K562 (cell line): Measurements from ENCODE around the gene CCNA1. TPM values are rescaled to one million over a fixed set of nuclear protein-coding genes. Genes with fewer than 3 reads are reported as not detected.

Source experiments
- ATAC-seq: fragments of 200-7000 bp; cut with Tn5 transposase; 3 replicates; pipeline ENCODE4 v1.9.1; 2020; ENCODE audit warnings: moderate library complexity
- BruUV-seq: library from RNA; stranded (reverse); fragments of 400-500 nt; replicated peaks from 2 replicates; lab custom pipeline; 2021; lab: Mats Ljungman, UMichigan
- CTCF ChIA-PET: fragments of 300-600 bp; formaldehyde crosslinking; extraction: SDS; loops from one replicate; lab custom pipeline; 2021; ENCODE audit warnings: low intra/inter-chr PET ratio; lab: Yijun Ruan, JAX
- POLR2A ChIA-PET: fragments of 300-600, 350-650 bp; sonication (Branson Sonifier 250); formaldehyde crosslinking; extraction: SDS; loops from one replicate; lab custom pipeline; 2021; ENCODE audit warnings: antibody characterized with exemption, inconsistent platforms; lab: Yijun Ruan, JAX
- DNase-seq, 4 experiments: peaks; one replicate each; pipeline versions ENCODE4 v3.0.0 to v3.0.0-alpha.2; 2011 to 2018; ENCODE audit warnings: low spot score in 3 of 4, mixed read lengths in 3 of 4; ENCODE audit errors: extremely low read depth in 1 of 4
- FAIRE-seq: peaks from 2 replicates; lab custom pipeline; 2011; peaks lifted over from hg19 to GRCh38; lab: Jason Lieb, UNC
- H2AFZ ChIP-seq: 2 replicates; pipeline ENCODE4 v1.6.0; 2011; ENCODE audit warnings: low read depth, low read length, control low read depth, inconsistent platforms
- H3K27ac ChIP-seq: fragments of 200-600 bp; 3 replicates; pipeline ENCODE4 v1.8.0; 2011; ENCODE audit warnings: low read depth, mild to moderate bottlenecking, control low read depth, inconsistent platforms, low read length, moderate library complexity, mixed read lengths; ENCODE audit errors: extremely low read depth
- H3K27me3 ChIP-seq, 2 experiments: fragments of 300-600 bp in 1 of 2; 2 replicates in 1 of 2; 3 replicates in 1 of 2; pipeline versions ENCODE4 v1.6.0 to v1.8.0; 2011; ENCODE audit warnings: inconsistent platforms in 2 of 2, low read length in 2 of 2, mild to moderate bottlenecking in 1 of 2, mixed read lengths in 1 of 2, moderate library complexity in 1 of 2; ENCODE audit not compliant: control insufficient read depth in 2 of 2, insufficient read depth in 2 of 2
- H3K36me3 ChIP-seq: fragments of 300-600 bp; 3 replicates; pipeline ENCODE4 v1.8.0; 2011; ENCODE audit warnings: mild to moderate bottlenecking, low read length, inconsistent platforms; ENCODE audit not compliant: control insufficient read depth, insufficient read depth
- H3K4me1 ChIP-seq, 2 experiments: fragments of 200-600 bp in 1 of 2; replicated peaks in 1 of 2; 2 replicates in 1 of 2; 3 replicates in 1 of 2; pipeline versions ENCODE4 v1.5.1 to v1.8.0; 2011; ENCODE audit warnings: inconsistent platforms in 2 of 2, low read length in 2 of 2, mild to moderate bottlenecking in 1 of 2, mixed read lengths in 1 of 2, moderate library complexity in 1 of 2; ENCODE audit not compliant: control insufficient read depth in 2 of 2, insufficient read depth in 2 of 2
- H3K4me2 ChIP-seq: 2 replicates; pipeline ENCODE4 v1.6.1; 2011; ENCODE audit warnings: low read length, control low read depth, inconsistent platforms, mixed read lengths; ENCODE audit not compliant: insufficient read depth
- H3K4me3 ChIP-seq: fragments of 200-600 bp; sonication (generic), shearing (Covaris generic); 2 replicates; pipeline ENCODE4 v1.5.1; 2016; ENCODE audit warnings: control low read depth, inconsistent platforms
- H3K79me2 ChIP-seq: fragments of 200-600 bp; 3 replicates; pipeline ENCODE4 v1.8.0; 2011; ENCODE audit warnings: low read length, inconsistent platforms; ENCODE audit not compliant: control insufficient read depth, insufficient read depth
- H3K9ac ChIP-seq, 2 experiments: 2 replicates each; pipeline versions ENCODE4 v1.6.0 to v1.6.1; 2011; ENCODE audit warnings: low read depth in 2 of 2, low read length in 2 of 2, control low read depth in 1 of 2, inconsistent platforms in 1 of 2, mild to moderate bottlenecking in 1 of 2, mixed read lengths in 1 of 2; ENCODE audit not compliant: insufficient read depth in 1 of 2
- H3K9me1 ChIP-seq: one replicate; pipeline ENCODE4 v1.6.0; 2011; ENCODE audit warnings: inconsistent platforms, mild to moderate bottlenecking, low read length, moderate library complexity; ENCODE audit not compliant: control insufficient read depth, insufficient read depth
- H3K9me3 ChIP-seq: replicated peaks from 2 replicates; pipeline ENCODE4 v1.5.1; 2011; ENCODE audit warnings: low read depth, low read length, inconsistent platforms; ENCODE audit not compliant: control insufficient read depth, insufficient read depth
- H4K20me1 ChIP-seq: replicated peaks from 2 replicates; pipeline ENCODE4 v1.6.1; 2011; ENCODE audit warnings: low read length, inconsistent platforms, mixed read lengths; ENCODE audit not compliant: control insufficient read depth, insufficient read depth
- ATF3 ChIP-seq, 2 experiments: fragments of 450-650 bp in 1 of 2; sonication (generic) in 1 of 2; formaldehyde crosslinking in 1 of 2; IDR thresholded peaks in 1 of 2; conservative IDR thresholded peaks in 1 of 2; 2 replicates each; pipeline versions ENCODE4 v1.6.1 to v1.8.1; 2016 to 2023; ENCODE audit warnings: mild to moderate bottlenecking in 2 of 2, moderate library complexity in 2 of 2, inconsistent platforms in 1 of 2, missing genetic modification reagents in 1 of 2
- ID3 ChIP-seq, 2 experiments: fragments of 250-450 bp in 1 of 2; fragments of 450-650 bp in 1 of 2; sonication (Bioruptor Pico) in 1 of 2; IDR thresholded peaks; 2 replicates each; pipeline versions ENCODE4 v1.6.1 to v1.8.0; 2016 to 2021; ENCODE audit warnings: mild to moderate bottlenecking in 2 of 2, moderate library complexity in 2 of 2, missing compliant biosample characterization in 1 of 2, missing genetic modification characterization in 1 of 2
- MXI1 ChIP-seq: IDR thresholded peaks from 2 replicates; pipeline ENCODE4 v1.6.1; 2011; ENCODE audit warnings: low read depth, mild to moderate bottlenecking, improper control_type of control experiment, low read length
- RBM15 ChIP-seq: fragments of 200-400 bp; formaldehyde crosslinking; IDR thresholded peaks from 2 replicates; pipeline ENCODE4 v1.6.1; 2018; ENCODE audit warnings: mild to moderate bottlenecking, low read length, moderate library complexity; ENCODE audit not compliant: insufficient read depth
- ZNF586 ChIP-seq: fragments of 450-650 bp; formaldehyde crosslinking; conservative IDR thresholded peaks from 2 replicates; pipeline ENCODE4 v1.4.0; 2020; ENCODE audit warnings: mild to moderate bottlenecking, moderate library complexity
- WGBS: fragments of 100-300 bp; shearing (Covaris generic); methylation state at CpG from one replicate; pipeline ENCODE4 v1.1.6; 2016; ENCODE audit warnings: low coverage, mixed read lengths; ENCODE audit not compliant: insufficient coverage; ENCODE audit errors: missing lambda C conversion rate; 5-methylcytosine and 5-hydroxymethylcytosine counted together
- in situ Hi-C: fragments of 300-500 bp; cut with MboI; formaldehyde crosslinking; loops from 4 replicates; pipeline ENCODE4 v1.15.0; 2018; ENCODE audit warnings: inconsistent platforms, mixed read lengths
- intact Hi-C: fragments of 100-400 bp; cut with micrococcal nuclease; formaldehyde crosslinking; loops from 2 replicates; pipeline ENCODE4 v1.14.2; 2022
- polyA plus RNA-seq, 8 experiments: library from polyadenylated mRNA; depleted of rRNA in 4 of 8; stranded (reverse) in 5 of 8; unstranded in 3 of 8; fragments of >200 nt; fragmentation: Nextera tagmentation in 2 of 8; fragmentation: Illumina TruSeq in 1 of 8; extraction: Ambion mirVana in 2 of 8; extraction: Trizol in 1 of 8; gene quantifications; 2 replicates each; pipeline versions ENCODE4 v1.2.1 to v1.2.3, GENCODE V29; 2011 to 2014; ENCODE audit warnings: inconsistent platforms in 1 of 8, missing spikeins in 1 of 8
- total RNA-seq, 7 experiments: library from RNA; depleted of rRNA in 6 of 7; stranded (reverse); fragments of >200 nt in 6 of 7; fragmentation: Illumina TruSeq in 2 of 7; extraction: Trizol in 2 of 7; gene quantifications; 2 replicates each; pipeline versions ENCODE4 v1.2.1 to v1.2.3, GENCODE V29; 2011 to 2021; ENCODE audit warnings: low replicate concordance in 1 of 7

CCNA1 gene
- total and polyA plus RNA-seq, 9 of the 15 experiments (the other 6 are each of a cell fraction or from before 2014, with no cell fraction given): 0.08 TPM; not detected in 8

GRCh38 chr13:36385489-36385888, 46.8 kb upstream of the CCNA1 start:
- H3K27ac ChIP-seq: no peak overlapping the region
- DNase-seq (no peak), FAIRE-seq (no peak), ATAC-seq (no peak)
- no peaks in the 10 kb centered on the region for H3K9me3 ChIP-seq
- H3K9ac ChIP-seq: no peak overlapping the region
- H3K4me1 ChIP-seq: no peaks in the 10 kb centered on the region
- ChIA-PET CTCF (no interaction called here), POLR2A (no interaction called here)
- no peak overlapping the region for H2AFZ ChIP-seq
- no peak overlapping the region for H3K4me2 ChIP-seq
- intact Hi-C loops (no loop called here), in situ Hi-C loops (no loop called here)
- no TSS peak for BruUV-seq
- no peaks in the 10 kb centered on the region for H4K20me1 ChIP-seq
- H3K4me3 ChIP-seq: no peak overlapping the region
- H3K36me3 ChIP-seq: no peaks in the 10 kb centered on the region
- H3K79me2 ChIP-seq: no peaks in the 10 kb centered on the region
- H3K9me1 ChIP-seq: no peaks in the 10 kb centered on the region
- TF ChIP-seq ID3 (CRISPR knock-in tag; IDR thresholded peaks at IDR 0.05) (no peak), ID3 (tag; IDR thresholded peaks at IDR 0.05) (no peak), RBM15 (no peak), ZNF586 (no peak), MXI1 (no peak), ATF3 (IDR thresholded peaks at IDR 0.05) (no peak), ATF3 (CRISPR knock-in tag; conservative IDR thresholded peaks at IDR 0.05) (no peak)
- WGBS: 13% methylated on average over 1 of the region's 1 CpG
- H3K27me3 ChIP-seq: no peaks in the 10 kb centered on the region
